H7 (cell line): ENCODE measurements around the gene EPHA6. TPM values are rescaled to one million over a fixed set of nuclear protein-coding genes. Genes with fewer than 3 reads are reported as not detected.

Source experiments
- DNase-seq: peaks from one replicate; pipeline ENCODE4 v3.0.0; 2012
- H3K27me3 ChIP-seq: 2 replicates; pipeline ENCODE4 v1.6.0; 2011; ENCODE audit warnings: mild to moderate bottlenecking, low read length; ENCODE audit not compliant: control insufficient read depth, insufficient read depth
- H3K36me3 ChIP-seq: replicated peaks from 2 replicates; pipeline ENCODE4 v1.5.1; 2011; ENCODE audit warnings: low read length; ENCODE audit not compliant: control insufficient read depth, insufficient read depth
- H3K4me3 ChIP-seq: 2 replicates; pipeline ENCODE4 v1.5.1; 2011; ENCODE audit warnings: low read depth, mild to moderate bottlenecking, control low read depth, low read length, moderate library complexity; ENCODE audit not compliant: insufficient read depth
- total RNA-seq: library from RNA; depleted of rRNA; stranded (reverse); fragments of >200 nt; shearing (Covaris generic); gene quantifications from 2 replicates; pipeline ENCODE4 v1.2.3, GENCODE V29; 2014

Gene EPHA6
- total RNA-seq, 1 experiment from 2014 or later, result 0.66 TPM

- DNase-seq, result peak; percentile 1
- no peaks in the 10 kb centered on the region for H3K27me3 ChIP-seq
- H3K36me3 ChIP-seq, result no peaks in the 10 kb centered on the region
- no peak overlapping the region for H3K4me3 ChIP-seq
Observed at GRCh38 chr3:97125902-97126499, 311.6 kb downstream of the EPHA6 start.

GRCh38 chr3:97131476-97131875 lies 317.1 kb downstream of the EPHA6 start:
- DNase-seq, result no peak
- H3K36me3 ChIP-seq, result no peaks in the 10 kb centered on the region
- no peaks in the 10 kb centered on the region for H3K27me3 ChIP-seq
- H3K4me3 ChIP-seq, result no peak overlapping the region

- Histone ChIP-seq H3K4me3 (no peak overlapping the region), H3K27me3 (no peaks in the 10 kb centered on the region), H3K36me3 (no peaks in the 10 kb centered on the region)
- DNase-seq, result peak; percentile 5
Observed at GRCh38 chr3:97138914-97139541, 324.6 kb downstream of the EPHA6 start.

GRCh38 chr3:97148931-97149330 lies 334.5 kb downstream of the EPHA6 start:
- no peak for DNase-seq
- Histone ChIP-seq H3K36me3 (no peaks in the 10 kb centered on the region), H3K4me3 (no peak overlapping the region), H3K27me3 (no peaks in the 10 kb centered on the region)

GRCh38 chr3:97161169-97161568 lies 346.8 kb downstream of the EPHA6 start:
- Histone ChIP-seq H3K4me3 (no peak overlapping the region), H3K36me3 (no peaks in the 10 kb centered on the region), H3K27me3 (no peaks in the 10 kb centered on the region)
- DNase-seq, result no peak

GRCh38 chr3:97177242-97177641 lies 362.8 kb downstream of the EPHA6 start:
- Histone ChIP-seq H3K27me3 (no peaks in the 10 kb centered on the region), H3K4me3 (no peak overlapping the region), H3K36me3 (no peaks in the 10 kb centered on the region)
- DNase-seq, result no peak

GRCh38 chr3:97181704-97182103 lies 367.3 kb downstream of the EPHA6 start:
- H3K27me3 ChIP-seq, result no peaks in the 10 kb centered on the region
- no peak overlapping the region for H3K4me3 ChIP-seq
- DNase-seq, result no peak
- H3K36me3 ChIP-seq, result no peaks in the 10 kb centered on the region

- Histone ChIP-seq H3K4me3 (no peak overlapping the region), H3K36me3 (no peaks in the 10 kb centered on the region), H3K27me3 (no peaks in the 10 kb centered on the region)
- DNase-seq, result no peak
Observed at GRCh38 chr3:97187771-97188170, 373.4 kb downstream of the EPHA6 start.

- no peaks in the 10 kb centered on the region for H3K27me3 ChIP-seq
- H3K36me3 ChIP-seq, result no peaks in the 10 kb centered on the region
- DNase-seq, result no peak
- H3K4me3 ChIP-seq, result no peak overlapping the region
Observed at GRCh38 chr3:97189835-97190234, 375.4 kb downstream of the EPHA6 start.

GRCh38 chr3:97197083-97197482 lies 382.7 kb downstream of the EPHA6 start:
- H3K36me3 ChIP-seq, result no peaks in the 10 kb centered on the region
- H3K27me3 ChIP-seq, result no peaks in the 10 kb centered on the region
- DNase-seq, result no peak
- H3K4me3 ChIP-seq, result no peak overlapping the region

GRCh38 chr3:97197830-97198229 lies 383.4 kb downstream of the EPHA6 start:
- DNase-seq, result no peak
- Histone ChIP-seq H3K27me3 (no peaks in the 10 kb centered on the region), H3K4me3 (no peak overlapping the region), H3K36me3 (no peaks in the 10 kb centered on the region)

GRCh38 chr3:97200387-97200786 lies 386.0 kb downstream of the EPHA6 start:
- Histone ChIP-seq H3K4me3 (no peak overlapping the region), H3K27me3 (no peaks in the 10 kb centered on the region), H3K36me3 (no peaks in the 10 kb centered on the region)
- no peak for DNase-seq

- DNase-seq, result no peak
- no peak overlapping the region for H3K4me3 ChIP-seq
- no peaks in the 10 kb centered on the region for H3K27me3 ChIP-seq
- no peaks in the 10 kb centered on the region for H3K36me3 ChIP-seq
Observed at GRCh38 chr3:97201814-97202213, 387.4 kb downstream of the EPHA6 start.

GRCh38 chr3:97228966-97229365 lies 414.6 kb downstream of the EPHA6 start:
- DNase-seq, result no peak
- Histone ChIP-seq H3K4me3 (no peak overlapping the region), H3K36me3 (no peaks in the 10 kb centered on the region), H3K27me3 (no peaks in the 10 kb centered on the region; the same call in 1 of the 2 replicates)

GRCh38 chr3:97230486-97230885 lies 416.1 kb downstream of the EPHA6 start:
- DNase-seq, result no peak
- H3K36me3 ChIP-seq, result no peaks in the 10 kb centered on the region
- H3K27me3 ChIP-seq, result no peaks in the 10 kb centered on the region; the same call in 1 of the 2 replicates
- no peak overlapping the region for H3K4me3 ChIP-seq
